HG03103 (cell line): ENCODE measurements around the gene METAP1D.
"Not testable (repeated sequence)": the region's sequence is repeated elsewhere in the genome, so short reads cannot be mapped to it uniquely, and the experiment has no call there.

ENCODE experiments used
- ATAC-seq: cut with Tn5 transposase; IDR thresholded peaks from one replicate; pipeline ENCODE4 v1.9.1; 2021; ENCODE audit warnings: low read depth; ENCODE audit not compliant: unreplicated experiment

METAP1D gene

GRCh38 chr2:172047566-172048507, 48.1 kb downstream of the METAP1D start:
- ATAC-seq, result no peak

GRCh38 chr2:172048508-172049503, 49.1 kb downstream of the METAP1D start:
- ATAC-seq, result no peak

GRCh38 chr2:172049567-172050120, 49.9 kb downstream of the METAP1D start:
- no peak for ATAC-seq

GRCh38 chr2:172050479-172051125, 50.8 kb downstream of the METAP1D start:
- ATAC-seq, result no peak

GRCh38 chr2:172052000-172052983, 52.5 kb downstream of the METAP1D start:
- no peak for ATAC-seq

GRCh38 chr2:172053486-172053885, 53.7 kb downstream of the METAP1D start:
- no peak for ATAC-seq

- ATAC-seq, result no peak
Measured at GRCh38 chr2:172056293-172056692, 56.5 kb downstream of the METAP1D start.

- ATAC-seq, result no peak
Measured at GRCh38 chr2:172058660-172059059, 58.9 kb downstream of the METAP1D start.

- ATAC-seq, result not testable (repeated sequence)
Measured at GRCh38 chr2:172060118-172060517, 60.4 kb downstream of the METAP1D start.

GRCh38 chr2:172062402-172063004, 62.8 kb downstream of the METAP1D start:
- ATAC-seq, result no peak

GRCh38 chr2:172063446-172063845, 63.7 kb downstream of the METAP1D start:
- no peak for ATAC-seq

- ATAC-seq, result no peak
Measured at GRCh38 chr2:172065111-172065510, 65.4 kb downstream of the METAP1D start.

- ATAC-seq, result no peak
Measured at GRCh38 chr2:172066394-172066886, 66.7 kb downstream of the METAP1D start.

- not testable (repeated sequence) for ATAC-seq
Measured at GRCh38 chr2:172067905-172068304, 68.2 kb downstream of the METAP1D start.

GRCh38 chr2:172070936-172071335, 71.2 kb downstream of the METAP1D start:
- ATAC-seq, result no peak

GRCh38 chr2:172072303-172072702, 72.5 kb downstream of the METAP1D start:
- ATAC-seq, result no peak

GRCh38 chr2:172072706-172073105, 73.0 kb downstream of the METAP1D start:
- no peak for ATAC-seq

- no peak for ATAC-seq
Measured at GRCh38 chr2:172073518-172073917, 73.8 kb downstream of the METAP1D start.
